CD4-positive, alpha-beta T cell treated with Interleukin-17A for 4 hours (primary cell): ENCODE results near the gene PLEKHG1.

Source experiments
- DNase-seq: peaks from one replicate; pipeline ENCODE4 v3.0.0-alpha.2; 2020; ENCODE audit warnings: mixed read lengths

The PLEKHG1 gene

GRCh38 chr6:150622476-150622875 lies 22.8 kb downstream of the PLEKHG1 start:
- DNase-seq, result no peak

GRCh38 chr6:150622941-150623874 lies 23.5 kb downstream of the PLEKHG1 start:
- no peak for DNase-seq

- DNase-seq, result no peak
Observed at GRCh38 chr6:150624191-150624590, 24.5 kb downstream of the PLEKHG1 start.

- no peak for DNase-seq
Observed at GRCh38 chr6:150625927-150626326, 26.2 kb downstream of the PLEKHG1 start.

GRCh38 chr6:150627154-150627553 lies 27.5 kb downstream of the PLEKHG1 start:
- DNase-seq, result no peak

GRCh38 chr6:150627585-150628025 lies 27.9 kb downstream of the PLEKHG1 start:
- DNase-seq, result no peak

- DNase-seq, result no peak
Observed at GRCh38 chr6:150628908-150629307, 29.2 kb downstream of the PLEKHG1 start.

GRCh38 chr6:150631283-150631983 lies 31.7 kb downstream of the PLEKHG1 start:
- DNase-seq, result no peak

- DNase-seq, result no peak
Observed at GRCh38 chr6:150631984-150632642, 32.4 kb downstream of the PLEKHG1 start.

- DNase-seq, result no peak
Observed at GRCh38 chr6:150632785-150633485, 33.2 kb downstream of the PLEKHG1 start.

- no peak for DNase-seq
Observed at GRCh38 chr6:150633486-150633834, 33.8 kb downstream of the PLEKHG1 start.

GRCh38 chr6:150634176-150634963 lies 34.7 kb downstream of the PLEKHG1 start:
- DNase-seq, result no peak

GRCh38 chr6:150634964-150635292 lies 35.2 kb downstream of the PLEKHG1 start:
- DNase-seq, result no peak

- no peak for DNase-seq
Observed at GRCh38 chr6:150635906-150636514, 36.3 kb downstream of the PLEKHG1 start.

- DNase-seq, result no peak
Observed at GRCh38 chr6:150636808-150637207, 37.1 kb downstream of the PLEKHG1 start.

GRCh38 chr6:150637266-150637665 lies 37.6 kb downstream of the PLEKHG1 start:
- DNase-seq, result no peak

- DNase-seq, result no peak
Observed at GRCh38 chr6:150638267-150638666, 38.6 kb downstream of the PLEKHG1 start.

GRCh38 chr6:150638765-150639164 lies 39.1 kb downstream of the PLEKHG1 start:
- no peak for DNase-seq

GRCh38 chr6:150639823-150640331 lies 40.2 kb downstream of the PLEKHG1 start:
- DNase-seq, result no peak

- DNase-seq, result no peak
Observed at GRCh38 chr6:150640556-150641209, 41.0 kb downstream of the PLEKHG1 start.
